HCT116 (cell line): Measurements from ENCODE around the gene CPNE7. TPM values are rescaled to one million over a fixed set of nuclear protein-coding genes. Genes with fewer than 3 reads are reported as not detected.

ENCODE experiments used
- ATAC-seq: fragments of 200-7000 bp; cut with Tn5 transposase; 2 replicates; pipeline ENCODE4 v1.9.1; 2020; ENCODE audit warnings: mild to moderate bottlenecking, moderate library complexity
- BruUV-seq: library from RNA; stranded (reverse); fragments of 400-500 nt; replicated peaks from 2 replicates; lab custom pipeline; 2021; lab: Mats Ljungman, UMichigan
- CTCF ChIA-PET: fragments of 300-600 bp; sonication (Branson Sonifier 250); formaldehyde crosslinking; loops from one replicate; lab custom pipeline; 2021; ENCODE audit warnings: antibody characterized with exemption; lab: Charles Lee
- POLR2A ChIA-PET: fragments of 300-600, 350-600 bp; sonication (Branson Sonifier 250); formaldehyde crosslinking; loops from one replicate; lab custom pipeline; 2021; ENCODE audit warnings: antibody characterized with exemption; lab: Charles Lee
- RAD21 ChIA-PET, 2 experiments: fragments of 300-600 bp; sonication (Branson Sonifier 250); formaldehyde crosslinking; loops; one replicate each; lab custom pipeline; 2023; ENCODE audit warnings: low total read pairs in 2 of 2; ENCODE audit not compliant: uncharacterized antibody in 2 of 2, unreplicated experiment in 2 of 2, low non-redundant PET in 1 of 2; lab: Charles Lee
- DNase-seq: peaks from one replicate; pipeline ENCODE4 v3.0.0-alpha.2; 2010; ENCODE audit warnings: low read depth, low spot score
- H2AFZ ChIP-seq: fragments of 200-600 bp; shearing (Covaris generic), sonication (generic); 2 replicates; pipeline ENCODE4 v1.6.1; 2017; ENCODE audit warnings: low read depth, mixed run types, mixed read lengths, antibody characterized with exemption, low read length; ENCODE audit not compliant: poor library complexity, severe bottlenecking
- H3K27ac ChIP-seq: 2 replicates; pipeline ENCODE4 v1.5.1; 2012; ENCODE audit warnings: low read depth, low read length
- H3K27me3 ChIP-seq: fragments of 200-600 bp; sonication (generic); 2 replicates; pipeline ENCODE4 v1.6.1; 2016; ENCODE audit warnings: mixed run types, low read length, mixed read lengths; ENCODE audit not compliant: insufficient read depth
- H3K36me3 ChIP-seq, 2 experiments: fragments of 200-500 bp in 1 of 2; fragments of 200-600 bp in 1 of 2; sonication (Bioruptor generic) in 1 of 2; sonication (generic) in 1 of 2; 2 replicates each; pipeline versions ENCODE4 v1.5.1 to v1.6.1; 2014 to 2016; ENCODE audit warnings: low read length in 2 of 2, inconsistent platforms in 1 of 2, mixed read lengths in 1 of 2, mixed run types in 1 of 2; ENCODE audit not compliant: insufficient read depth in 2 of 2, control insufficient read depth in 1 of 2
- H3K4me1 ChIP-seq, 2 experiments: fragments of 200-600 bp in 1 of 2; sonication (generic) in 1 of 2; 2 replicates each; pipeline versions ENCODE4 v1.5.1 to v1.6.1; 2012 to 2017; ENCODE audit warnings: low read length in 2 of 2, inconsistent platforms in 1 of 2, mild to moderate bottlenecking in 1 of 2, mixed read lengths in 1 of 2, mixed run types in 1 of 2, moderate library complexity in 1 of 2; ENCODE audit not compliant: insufficient read depth in 2 of 2, control insufficient read depth in 1 of 2
- H3K4me2 ChIP-seq: fragments of 200-600 bp; sonication (generic); 2 replicates; pipeline ENCODE4 v1.6.1; 2017; ENCODE audit warnings: mixed run types, low read length, mixed read lengths
- H3K4me3 ChIP-seq, 2 experiments: fragments of 200-600 bp in 1 of 2; sonication (generic) in 1 of 2; replicated peaks in 1 of 2; 2 replicates each; pipeline ENCODE4 v1.5.1; 2011 to 2016; ENCODE audit warnings: low read length in 2 of 2, control low read depth in 1 of 2, low read depth in 1 of 2, mild to moderate bottlenecking in 1 of 2, mixed read lengths in 1 of 2, mixed run types in 1 of 2
- H3K79me2 ChIP-seq: fragments of 200-600 bp; sonication (generic); 2 replicates; pipeline ENCODE4 v1.6.1; 2017; ENCODE audit warnings: mild to moderate bottlenecking, mixed run types, low read length, moderate library complexity, mixed read lengths; ENCODE audit not compliant: insufficient read depth
- H3K9ac ChIP-seq: fragments of 200-600 bp; sonication (generic); 2 replicates; pipeline ENCODE4 v1.6.1; 2016; ENCODE audit warnings: low read length, mixed read lengths
- H3K9me2 ChIP-seq: fragments of 200-600 bp; sonication (generic), shearing (Covaris generic); 2 replicates; pipeline ENCODE4 v1.6.1; 2017; ENCODE audit warnings: mixed run types, mild to moderate bottlenecking, moderate library complexity; ENCODE audit not compliant: insufficient read depth
- H3K9me3 ChIP-seq, 2 experiments: fragments of 200-500 bp in 1 of 2; fragments of 200-600 bp in 1 of 2; sonication (Bioruptor generic) in 1 of 2; sonication (generic) in 1 of 2; 2 replicates each; pipeline ENCODE4 v1.6.1; 2014 to 2017; ENCODE audit warnings: low read length in 2 of 2, mixed read lengths in 2 of 2, inconsistent platforms in 1 of 2, low read depth in 1 of 2, mild to moderate bottlenecking in 1 of 2, mixed run types in 1 of 2, moderate library complexity in 1 of 2; ENCODE audit not compliant: control insufficient read depth in 1 of 2, insufficient read depth in 1 of 2
- H4K20me1 ChIP-seq: fragments of 200-600 bp; sonication (generic), shearing (Covaris generic); 2 replicates; pipeline ENCODE4 v1.6.1; 2017; ENCODE audit warnings: mixed run types, mild to moderate bottlenecking, moderate library complexity; ENCODE audit not compliant: insufficient read depth
- CBX3 ChIP-seq: IDR thresholded peaks from 2 replicates; pipeline ENCODE4 v1.6.1; 2012; ENCODE audit warnings: low read depth
- CTCF ChIP-seq, 3 experiments: fragments of 200-600 bp in 1 of 3; sonication (generic) in 1 of 3; IDR thresholded peaks in 2 of 3; conservative IDR thresholded peaks in 1 of 3; 2 replicates each; pipeline ENCODE4 v1.5.1; 2012 to 2017; ENCODE audit warnings: low read depth in 2 of 3, low read length in 2 of 3, antibody characterized with exemption in 1 of 3, borderline replicate concordance in 1 of 3, control low read depth in 1 of 3, mild to moderate bottlenecking in 1 of 3, mixed read lengths in 1 of 3, mixed run types in 1 of 3, moderate library complexity in 1 of 3; ENCODE audit not compliant: insufficient read depth in 1 of 3
- EGR1 ChIP-seq: IDR thresholded peaks from 2 replicates; pipeline ENCODE4 v1.6.1; 2012; ENCODE audit warnings: low read depth
- ELF1 ChIP-seq: IDR thresholded peaks from 2 replicates; pipeline ENCODE4 v1.6.1; 2012; ENCODE audit warnings: low read depth, borderline replicate concordance
- EZH2 ChIP-seq: fragments of 200-600 bp; sonication (generic); IDR thresholded peaks from 2 replicates; pipeline ENCODE4 v1.6.1; 2017; ENCODE audit warnings: antibody characterized with exemption, mixed run types
- FOSL1 ChIP-seq: IDR thresholded peaks from 2 replicates; pipeline ENCODE4 v1.6.1; 2012; ENCODE audit warnings: low read depth
- MAX ChIP-seq: IDR thresholded peaks from 2 replicates; pipeline ENCODE4 v1.6.1; 2012
- RAD21 ChIP-seq: IDR thresholded peaks from 2 replicates; pipeline ENCODE4 v1.6.1; 2012; ENCODE audit warnings: low read depth, mild to moderate bottlenecking
- SIN3A ChIP-seq: IDR thresholded peaks from 2 replicates; pipeline ENCODE4 v1.6.1; 2012; ENCODE audit warnings: low read depth
- SP1 ChIP-seq: IDR thresholded peaks from 2 replicates; pipeline ENCODE4 v1.6.1; 2012; ENCODE audit warnings: low read depth
- YY1 ChIP-seq: IDR thresholded peaks from 2 replicates; pipeline ENCODE4 v1.6.1; 2011; ENCODE audit warnings: low read length, low read depth, moderate library complexity, mild to moderate bottlenecking; ENCODE audit not compliant: insufficient replicate concordance; ENCODE audit errors: extremely low read depth
- intact Hi-C: fragments of 100-400 bp; cut with micrococcal nuclease; formaldehyde crosslinking; loops from 2 replicates; pipeline ENCODE4 v1.10.0; 2022
- total RNA-seq: library from RNA; stranded (reverse); gene quantifications from one replicate; pipeline ENCODE4 v1.2.1, GENCODE V29; 2021; ENCODE audit not compliant: unreplicated experiment

CPNE7 gene
- total RNA-seq, 1 experiment from 2014 or later = 201 TPM

GRCh38 chr16:89593841-89594240 lies 18.3 kb downstream of the CPNE7 start:
- no peaks in the 10 kb centered on the region for H3K9me3 ChIP-seq
- no peaks in the 10 kb centered on the region for H3K79me2 ChIP-seq
- no peak overlapping the region for H3K27ac ChIP-seq
- TF ChIP-seq MAX (no peak), ELF1 (no peak), CTCF (IDR thresholded peaks at IDR 0.05 in 2 of 3, conservative IDR thresholded peaks at IDR 0.05 in 1 of 3; ENCODE audit: borderline replicate concordance in 1 of 3, insufficient read depth in 1 of 3, low read depth in 2 of 3, low read length in 2 of 3) (no peak), YY1 (no peak), CBX3 (no peak), RAD21 (no peak), SIN3A (no peak), SP1 (no peak), FOSL1 (no peak), EZH2 (no peak), EGR1 (no peak)
- DNase-seq = no peak
- no peaks in the 10 kb centered on the region for H3K9me2 ChIP-seq
- H2AFZ ChIP-seq = no peak overlapping the region
- H3K9ac ChIP-seq = no peak overlapping the region
- H3K4me2 ChIP-seq = no peak overlapping the region
- H4K20me1 ChIP-seq = no peaks in the 10 kb centered on the region
- peaks cover 11 to 14% of the 10 kb centered on the region in 2 experiments; a peak in 3 of 4 replicates for H3K36me3 ChIP-seq
- no peak for ATAC-seq
- no peak overlapping the region for H3K4me3 ChIP-seq
- no peaks in the 10 kb centered on the region for H3K27me3 ChIP-seq
- ChIA-PET CTCF (no interaction called here), POLR2A (no interaction called here), RAD21 (no interaction called here)
- intact Hi-C loops = no loop called here
- BruUV-seq = no TSS peak
- peaks cover 0 to 10% of the 10 kb centered on the region in 2 experiments; a peak in 2 of 4 replicates for H3K4me1 ChIP-seq
